HepG2 (cell line): ENCODE data around the gene POU1F1. TPM values are rescaled to one million over a fixed set of nuclear protein-coding genes. Genes with fewer than 3 reads are reported as not detected.

ENCODE experiments used
- ATAC-seq: fragments of 200-7000 bp; cut with Tn5 transposase; 3 replicates; pipeline ENCODE4 v1.9.1; 2020; ENCODE audit warnings: mild to moderate bottlenecking, moderate library complexity
- BruUV-seq: library from RNA; stranded (reverse); fragments of 400-500 nt; replicated peaks from 2 replicates; lab custom pipeline; 2021; lab: Mats Ljungman, UMichigan
- CTCF ChIA-PET: fragments of 300-600 bp; formaldehyde crosslinking; extraction: SDS; loops from one replicate; lab custom pipeline; 2021; ENCODE audit warnings: low total read pairs, inconsistent platforms, low intra/inter-chr PET ratio; lab: Yijun Ruan, JAX
- POLR2A ChIA-PET: fragments of 350-600 bp; sonication (Branson Sonifier 250); formaldehyde crosslinking; loops from one replicate; lab custom pipeline; 2020; ENCODE audit warnings: antibody characterized with exemption, inconsistent platforms; lab: Yijun Ruan, JAX
- DNase-seq: peaks from one replicate; pipeline ENCODE4 v3.0.0-alpha.2; 2015; ENCODE audit warnings: low spot score
- FAIRE-seq: peaks from 3 replicates; lab custom pipeline; 2011; peaks lifted over from hg19 to GRCh38; lab: Jason Lieb, UNC
- H2AFZ ChIP-seq: one replicate; pipeline ENCODE4 v1.6.1; 2011; ENCODE audit warnings: low read length, inconsistent platforms
- H3K27ac ChIP-seq: fragments of 300-600 bp; 3 replicates; pipeline ENCODE4 v1.8.0; 2011; ENCODE audit warnings: mixed run types, mild to moderate bottlenecking, mixed read lengths, low read length, inconsistent platforms; ENCODE audit not compliant: insufficient read depth; ENCODE audit errors: extremely low read length
- H3K27me3 ChIP-seq, 2 experiments: fragments of 200-600 bp in 1 of 2; 2 replicates in 1 of 2; 3 replicates in 1 of 2; pipeline versions ENCODE4 v1.6.0 to v1.8.0; 2011; ENCODE audit warnings: low read length in 2 of 2, mild to moderate bottlenecking in 2 of 2, moderate library complexity in 2 of 2, inconsistent platforms in 1 of 2; ENCODE audit not compliant: insufficient read depth in 2 of 2, control insufficient read depth in 1 of 2
- H3K36me3 ChIP-seq, 2 experiments: fragments of 200-600 bp in 1 of 2; replicated peaks in 1 of 2; 2 replicates in 1 of 2; 3 replicates in 1 of 2; pipeline versions ENCODE4 v1.5.1 to v1.8.0; 2011; ENCODE audit warnings: low read length in 2 of 2, inconsistent platforms in 1 of 2; ENCODE audit not compliant: insufficient read depth in 2 of 2, control insufficient read depth in 1 of 2
- H3K4me1 ChIP-seq: 2 replicates; pipeline ENCODE4 v1.5.1; 2012; ENCODE audit warnings: low read length, inconsistent platforms; ENCODE audit not compliant: insufficient read depth
- H3K4me2 ChIP-seq: 2 replicates; pipeline ENCODE4 v1.6.0; 2011; ENCODE audit warnings: low read depth, low read length, inconsistent platforms
- H3K4me3 ChIP-seq, 3 experiments: fragments of 200-600 bp in 1 of 3; sonication (generic), shearing (Covaris generic) in 1 of 3; replicated peaks in 1 of 3; 2 replicates each; pipeline ENCODE4 v1.5.1; 2011 to 2016; ENCODE audit warnings: low read length in 3 of 3, inconsistent platforms in 2 of 3, low read depth in 2 of 3, mild to moderate bottlenecking in 2 of 3, control low read depth in 1 of 3, mixed read lengths in 1 of 3; ENCODE audit not compliant: insufficient read depth in 1 of 3
- H3K79me2 ChIP-seq: one replicate; pipeline ENCODE4 v1.6.1; 2011; ENCODE audit warnings: low read length, inconsistent platforms; ENCODE audit not compliant: insufficient read depth
- H3K9ac ChIP-seq: 2 replicates; pipeline ENCODE4 v1.6.0; 2011; ENCODE audit warnings: mild to moderate bottlenecking, low read depth, low read length, inconsistent platforms; ENCODE audit not compliant: insufficient read depth
- H3K9me3 ChIP-seq: 2 replicates; pipeline ENCODE4 v1.5.1; 2012; ENCODE audit warnings: mild to moderate bottlenecking, low read length
- H4K20me1 ChIP-seq: 2 replicates; pipeline ENCODE4 v1.6.0; 2011; ENCODE audit warnings: inconsistent platforms, mild to moderate bottlenecking, low read length, moderate library complexity; ENCODE audit not compliant: insufficient read depth
- ARID5B ChIP-seq: IDR thresholded peaks from 2 replicates; pipeline ENCODE4 v1.4.0; 2020; ENCODE audit warnings: mild to moderate bottlenecking, missing genetic modification reagents
- MAFF ChIP-seq: IDR thresholded peaks from 2 replicates; pipeline ENCODE4 v1.6.1; 2011; ENCODE audit warnings: low read depth, low read length, improper control_type of control experiment
- MAFK ChIP-seq, 2 experiments: IDR thresholded peaks in 1 of 2; conservative IDR thresholded peaks in 1 of 2; 2 replicates each; pipeline ENCODE4 v1.6.1; 2011; ENCODE audit warnings: improper control_type of control experiment in 2 of 2, low read length in 2 of 2
- NFRKB ChIP-seq: fragments of 450-650 bp; IDR thresholded peaks from 2 replicates; pipeline ENCODE4 v1.6.1; 2017
- THAP8 ChIP-seq: sonication (generic); formaldehyde crosslinking; IDR thresholded peaks from 2 replicates; pipeline ENCODE4 v1.5.1; 2020; ENCODE audit warnings: missing genetic modification reagents, mild to moderate bottlenecking, borderline replicate concordance
- WGBS: methylation state at CpG from one replicate; pipeline ENCODE4 v1.1.6; 2017; ENCODE audit warnings: low lambda C conversion rate; 5-methylcytosine and 5-hydroxymethylcytosine counted together
- in situ Hi-C: cut with HindIII; loops from 2 replicates; pipeline ENCODE4 v1.10.0; 2017; ENCODE audit warnings: low pct_unique_long_range_greater_than_20kb; ENCODE audit not compliant: extremely low pct_ligation_motif_present
- intact Hi-C: fragments of 100-400 bp; cut with micrococcal nuclease; formaldehyde crosslinking; loops from one replicate; pipeline ENCODE4 v1.10.0; 2022; ENCODE audit not compliant: unreplicated experiment
- polyA plus RNA-seq, 8 experiments: library from polyadenylated mRNA; depleted of rRNA in 3 of 8; stranded (reverse) in 7 of 8; unstranded in 1 of 8; fragments of >200 nt; fragmentation: Illumina TruSeq in 4 of 8; extraction: Trizol in 4 of 8; gene quantifications; 2 replicates each; pipeline versions ENCODE4 v1.2.1 to v1.2.3, GENCODE V29; 2011 to 2016; ENCODE audit warnings: low read depth in 4 of 8, missing spikeins in 1 of 8, mixed read lengths in 1 of 8; ENCODE audit not compliant: insufficient read depth in 1 of 8
- total RNA-seq, 5 experiments: library from RNA; depleted of rRNA; stranded (reverse); fragments of >200 nt; fragmentation: Illumina TruSeq; extraction: Trizol; gene quantifications; 2 replicates each; pipeline ENCODE4 v1.2.3, GENCODE V29; 2016; ENCODE audit warnings: low read depth in 1 of 5

POU1F1 gene
- total and polyA plus RNA-seq, 2 of the 13 experiments (the other 11 are each of a cell fraction or from before 2014, with no cell fraction given), result not detected

GRCh38 chr3:87229113-87229512 lies 47.3 kb downstream of the POU1F1 start:
- Histone ChIP-seq H3K79me2 (peaks cover 64% of the 10 kb centered on the region), H4K20me1 (no peaks in the 10 kb centered on the region), H3K27ac (no peak overlapping the region), H3K4me1 (peaks cover 24% of the 10 kb centered on the region), H2AFZ (no peak overlapping the region), H3K9me3 (no peaks in the 10 kb centered on the region), H3K27me3 (no peaks in the 10 kb centered on the region; a peak in 1 of 5 replicates), H3K4me3 (peak overlapping the region in 1 of 3 experiments; percentile 88; a peak in 2 of 6 replicates), H3K36me3 (peaks cover 1 to 5% of the 10 kb centered on the region in 2 experiments; a peak in 2 of 5 replicates), H3K4me2 (peak overlapping the region; percentile 86), H3K9ac (no peak overlapping the region)
- ATAC-seq (no peak), FAIRE-seq (no peak), DNase-seq (no peak)
- POLR2A ChIA-PET, result no interaction called here
- CTCF ChIA-PET, result no interaction called here
- no TSS peak for BruUV-seq
- WGBS, result 92% methylated on average over 1 of the region's 1 CpG
- intact Hi-C loops, result loop anchor here (5.0 kb wide), 1 partner anchor 62 kb away; no protein-coding TSS in a partner anchor
- in situ Hi-C loops, result no loop called here
- peak; percentile 76 for TF ChIP-seq MAFF
- TF ChIP-seq THAP8 (CRISPR knock-in tag), result no peak
- TF ChIP-seq MAFK (conservative IDR thresholded peaks at IDR 0.05 in 1 of 2, IDR thresholded peaks at IDR 0.05 in 1 of 2; ENCODE audit: low read length in 2 of 2), result peak; percentile 63 to 79

- Histone ChIP-seq H3K4me3 (peak overlapping the region; percentile 78 to 97 (median 88); a peak in 5 of 6 replicates), H3K4me1 (peaks cover 24% of the 10 kb centered on the region), H3K4me2 (peak overlapping the region; percentile 86), H3K27ac (no peak overlapping the region), H3K79me2 (peaks cover 58% of the 10 kb centered on the region), H3K9me3 (no peaks in the 10 kb centered on the region), H3K9ac (peak overlapping the region; percentile 88; the same call in 1 of the 2 replicates), H4K20me1 (no peaks in the 10 kb centered on the region), H3K27me3 (no peaks in the 10 kb centered on the region; a peak in 1 of 5 replicates), H2AFZ (no peak overlapping the region), H3K36me3 (peaks cover 1 to 5% of the 10 kb centered on the region in 2 experiments; a peak in 2 of 5 replicates)
- in situ Hi-C loops, result no loop called here
- FAIRE-seq, result no peak
- no peak for ATAC-seq
- DNase-seq, result peak; percentile 2
- TF ChIP-seq ARID5B (CRISPR knock-in tag), result no peak
- no peak for TF ChIP-seq NFRKB
- intact Hi-C loops, result loop anchor here (1.0 to 5.0 kb wide), 2 partner anchors 22 to 61 kb away; no protein-coding TSS in a partner anchor
- CTCF ChIA-PET, result no interaction called here
- BruUV-seq, result TSS peak; percentile 54
- 26% methylated on average over 1 of the region's 1 CpG for WGBS
- POLR2A ChIA-PET, result no interaction called here
These were observed 48.1 kb downstream of the POU1F1 start for GRCh38 chr3:87228316-87228715.
